GM21825 (cell line): Measurements from ENCODE around the gene PPP2R2D.

Experiments used
- ATAC-seq: cut with Tn5 transposase; IDR thresholded peaks from one replicate; pipeline ENCODE4 v1.9.1; 2021; ENCODE audit warnings: mild to moderate bottlenecking, moderate library complexity; ENCODE audit not compliant: unreplicated experiment

PPP2R2D gene

DNA sequence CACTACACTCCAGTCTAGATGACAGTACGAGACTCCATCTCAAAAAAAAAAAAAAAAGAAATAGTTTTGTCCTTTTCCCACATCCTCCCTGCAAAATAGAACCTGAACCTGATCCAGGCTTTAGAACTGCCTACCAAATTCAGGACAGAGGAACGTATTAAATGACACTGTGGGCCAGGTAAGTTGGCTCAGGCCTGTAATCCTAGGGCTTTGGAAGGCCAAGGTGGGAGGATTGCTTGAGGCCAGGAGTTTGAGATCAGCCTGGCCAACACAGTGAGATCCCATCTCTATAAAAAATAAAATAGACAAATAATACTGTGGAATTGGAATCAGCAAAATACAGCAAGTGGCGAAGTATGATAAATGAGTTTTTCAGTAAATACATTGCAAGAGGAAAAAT, 90.9 kb downstream of the PPP2R2D start:
- ATAC-seq = no peak

DNA sequence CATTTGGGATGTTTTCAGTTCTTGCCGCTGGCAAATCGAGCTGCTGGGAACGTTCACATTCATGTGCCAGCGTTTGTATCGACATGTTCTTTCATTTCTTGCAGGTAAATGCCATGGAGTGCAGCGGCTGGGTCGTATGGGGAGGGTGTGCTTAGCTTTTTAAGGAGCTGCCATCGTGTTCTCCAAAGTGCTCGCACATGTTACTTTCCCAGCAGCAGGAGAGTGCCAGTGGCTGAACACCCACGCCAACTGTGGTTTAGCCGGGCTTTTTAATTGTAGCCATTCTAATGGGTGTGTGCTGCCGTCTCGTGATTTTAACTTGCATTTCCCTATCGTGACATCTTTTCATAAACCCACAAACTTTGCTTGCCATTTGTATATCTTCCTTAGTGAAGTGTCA, 92.5 kb downstream of the PPP2R2D start:
- ATAC-seq = no peak

DNA sequence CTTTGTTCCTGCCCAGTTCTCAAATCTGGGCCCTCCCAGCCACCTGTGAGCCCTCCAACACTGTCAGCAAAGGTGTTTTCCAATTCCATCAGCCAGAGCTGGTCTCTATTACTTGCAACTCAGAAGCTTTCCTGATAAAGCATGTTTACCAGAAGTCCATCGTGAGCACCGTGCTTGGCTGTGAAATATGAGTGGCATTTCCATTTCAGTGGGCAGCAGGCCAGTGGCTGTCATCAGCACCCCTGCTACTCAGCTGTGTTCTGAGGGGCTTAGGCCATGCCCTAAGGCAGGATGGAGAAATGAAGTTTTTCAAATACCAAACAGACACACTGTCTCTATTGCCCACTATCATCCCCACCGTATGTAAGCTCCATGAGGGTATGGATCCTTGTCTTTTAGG, 93.6 kb downstream of the PPP2R2D start:
- ATAC-seq = no peak

DNA sequence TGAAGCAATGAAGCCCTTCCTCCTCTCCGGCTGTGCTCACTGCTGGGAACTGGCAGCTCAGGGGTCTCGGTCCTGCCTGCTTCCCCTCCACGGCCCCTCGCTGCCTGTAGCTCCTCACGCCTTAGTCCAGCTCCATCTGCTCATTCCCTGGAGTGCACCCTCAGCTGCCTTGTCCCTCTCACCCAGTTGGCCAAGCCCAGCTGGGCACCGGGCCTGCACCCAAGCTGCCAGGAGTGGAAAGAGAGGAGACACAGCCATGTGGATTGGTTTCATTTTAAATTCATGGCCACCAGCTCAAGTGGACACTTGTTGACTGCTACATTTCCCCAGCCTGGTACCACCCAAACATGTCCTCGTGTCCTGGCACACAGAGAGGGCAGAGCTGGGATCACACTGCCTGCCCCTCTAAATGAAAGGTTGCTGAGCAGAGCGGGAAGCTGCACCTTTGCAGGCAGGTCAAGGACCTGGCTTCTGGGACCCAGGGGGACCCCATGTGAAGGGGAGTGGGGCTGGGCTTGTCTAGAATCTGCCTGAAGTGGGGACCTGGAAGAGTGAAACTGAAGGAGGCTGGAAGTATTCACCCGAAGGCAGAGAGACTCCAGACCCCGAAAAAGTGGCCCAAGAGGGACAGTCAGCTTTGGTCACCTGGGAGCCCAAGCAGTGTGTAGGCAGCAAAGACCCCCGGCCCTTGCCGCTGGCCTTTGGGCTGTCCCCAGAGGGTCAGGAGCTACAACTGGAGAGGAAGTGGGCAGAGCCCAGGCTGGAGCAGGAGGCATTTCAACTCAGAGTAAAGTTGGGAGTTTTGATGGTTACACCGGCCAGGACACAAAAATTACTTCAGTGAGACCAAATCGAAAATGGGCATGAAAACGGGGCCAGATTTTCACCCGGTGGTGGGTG, 95.9 kb downstream of the PPP2R2D start:
- no peak for ATAC-seq

DNA sequence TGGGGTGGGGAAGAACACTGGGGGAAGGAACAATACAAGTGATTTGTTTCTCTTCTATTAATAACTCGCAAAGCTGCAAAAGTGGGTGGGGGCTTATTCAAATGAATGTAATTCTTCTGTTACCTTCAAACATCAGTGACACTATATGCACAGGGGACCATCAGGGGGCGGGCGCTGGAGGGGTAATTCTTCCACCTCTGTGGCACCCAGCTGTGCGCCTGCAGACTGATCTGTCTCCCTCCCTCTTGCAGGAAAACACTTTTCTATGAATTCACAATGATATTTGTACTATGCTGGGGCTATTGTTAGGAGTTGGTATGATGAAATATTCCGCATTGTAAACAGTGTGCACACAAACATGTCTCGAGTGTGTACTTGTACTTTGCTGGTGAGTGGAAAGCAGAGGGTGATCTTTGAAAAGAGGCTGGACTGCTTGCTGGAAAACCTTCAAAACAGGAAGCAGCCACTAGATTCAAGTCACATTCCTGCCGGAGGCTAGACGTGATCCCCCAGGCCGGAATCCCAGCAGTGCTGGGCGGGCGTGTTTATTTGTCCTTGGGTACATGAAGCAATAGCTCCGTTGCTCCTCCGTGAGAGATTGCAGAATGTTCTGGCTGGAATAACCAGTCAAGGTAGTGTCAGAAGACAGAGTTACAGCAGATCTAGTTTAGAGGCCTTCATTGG, 96.7 kb downstream of the PPP2R2D start:
- ATAC-seq = no peak

DNA sequence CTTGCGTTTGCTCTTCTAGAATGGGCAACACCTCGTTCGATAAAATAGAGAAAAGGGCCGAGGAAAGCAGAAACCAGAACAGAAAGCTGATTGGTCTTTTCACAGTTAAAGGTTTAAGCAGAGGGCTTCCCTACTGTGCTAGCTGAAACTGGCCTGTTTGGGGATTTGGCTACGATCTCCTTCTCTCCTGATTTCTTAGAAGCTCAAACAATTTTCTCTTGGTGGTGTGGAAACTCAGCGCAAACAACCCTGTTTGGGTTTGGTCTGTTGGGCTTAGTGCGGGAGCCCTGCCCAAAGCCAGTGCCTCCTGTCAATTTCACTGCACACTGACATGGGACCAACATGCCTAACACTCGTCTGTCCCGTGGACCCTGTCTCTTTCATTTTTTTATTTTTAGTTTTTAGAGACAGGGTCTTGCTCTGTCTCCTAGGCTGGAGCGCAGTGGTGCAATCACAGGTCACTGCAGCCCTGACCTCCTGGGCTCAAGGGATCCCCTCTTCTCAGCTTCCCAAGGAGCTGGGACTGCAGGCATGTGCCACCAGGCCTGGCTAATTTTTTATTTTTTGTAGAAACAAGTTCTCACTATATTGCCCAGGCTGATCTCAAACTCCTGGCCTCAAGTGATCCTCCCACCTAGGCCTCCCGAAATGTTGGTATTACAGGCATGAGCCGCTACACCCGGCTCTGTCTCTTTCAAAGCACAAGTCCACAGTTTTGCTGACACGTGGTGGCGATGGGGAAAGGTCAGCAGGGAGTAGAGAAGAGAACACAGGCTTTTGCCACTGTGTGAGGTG, 97.4 kb downstream of the PPP2R2D start:
- no peak for ATAC-seq

DNA sequence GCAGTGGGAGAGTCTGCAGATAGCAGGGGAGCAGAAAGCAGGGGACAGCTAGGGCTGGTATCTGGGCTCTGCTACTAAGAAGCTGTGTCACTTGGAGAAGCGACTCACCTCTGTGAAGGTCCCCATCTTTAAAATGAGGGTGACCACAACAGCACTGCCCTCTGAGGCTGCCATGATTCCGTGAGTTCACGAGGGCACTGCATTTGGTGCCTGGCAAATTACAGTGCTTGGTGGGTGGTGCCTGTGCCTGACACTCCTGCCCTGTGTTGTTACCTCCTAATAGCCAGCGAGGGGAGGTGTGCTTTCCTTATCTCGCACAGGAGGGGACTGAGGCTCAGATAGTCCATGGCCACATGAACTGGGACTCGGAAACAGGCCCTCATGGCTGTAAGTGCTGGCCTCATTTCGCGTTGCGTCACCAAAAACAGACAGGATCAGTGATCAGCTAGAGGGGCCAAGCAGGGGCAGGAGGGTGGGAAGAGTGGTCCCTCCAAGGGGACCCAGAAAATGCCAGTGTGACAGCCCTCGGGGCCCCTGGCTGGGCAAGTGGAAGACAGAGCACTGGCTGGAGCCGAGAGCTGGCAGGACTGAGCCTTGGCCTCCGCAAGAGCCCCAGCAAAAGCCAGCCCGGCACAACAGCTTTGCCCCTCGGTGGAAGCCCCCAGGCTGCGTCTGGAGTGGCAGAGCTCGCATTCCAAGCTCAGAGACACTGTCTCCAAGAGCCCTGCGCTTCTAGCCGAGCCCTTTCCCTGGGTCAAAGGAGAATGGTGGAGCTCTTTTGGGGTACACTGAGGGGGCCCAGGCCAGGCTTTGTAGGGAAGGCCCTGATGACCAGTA, 98.3 kb downstream of the PPP2R2D start:
- no peak for ATAC-seq

DNA sequence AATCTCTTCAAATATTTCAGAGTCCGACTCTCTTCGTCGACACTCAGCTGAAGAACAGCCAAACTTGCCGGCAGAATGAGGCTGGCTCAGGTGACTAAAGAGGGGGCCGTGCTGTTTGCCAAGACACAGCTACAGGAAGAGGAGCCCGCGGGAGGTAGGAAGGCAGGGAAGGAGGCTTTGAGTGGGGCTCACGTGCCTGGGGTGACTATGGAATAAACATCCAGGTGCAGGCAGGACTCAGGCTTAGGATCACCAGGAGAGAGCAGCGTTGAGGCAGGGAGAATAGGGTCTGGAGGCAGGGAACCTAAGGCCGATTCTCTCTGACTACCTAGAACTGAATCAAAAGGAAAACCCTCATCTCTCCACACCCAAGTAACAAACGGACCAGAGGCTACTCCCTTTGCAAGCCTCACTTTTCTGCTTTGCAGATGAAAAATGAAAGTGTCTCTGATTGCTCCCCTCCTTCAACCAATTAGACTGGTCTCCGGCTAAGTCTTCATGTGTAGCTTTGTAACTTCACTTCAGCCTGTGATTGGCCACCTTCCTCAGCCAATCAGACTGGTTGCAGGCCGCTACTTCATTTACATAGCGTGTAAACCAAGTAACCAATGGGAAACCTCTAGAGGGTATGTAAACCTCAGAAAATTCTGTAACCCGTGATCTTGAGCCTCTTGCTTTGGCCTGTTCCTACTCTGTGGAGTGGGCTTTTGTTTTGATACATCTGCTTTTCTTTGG, 100.6 kb downstream of the PPP2R2D start:
- no peak for ATAC-seq

DNA sequence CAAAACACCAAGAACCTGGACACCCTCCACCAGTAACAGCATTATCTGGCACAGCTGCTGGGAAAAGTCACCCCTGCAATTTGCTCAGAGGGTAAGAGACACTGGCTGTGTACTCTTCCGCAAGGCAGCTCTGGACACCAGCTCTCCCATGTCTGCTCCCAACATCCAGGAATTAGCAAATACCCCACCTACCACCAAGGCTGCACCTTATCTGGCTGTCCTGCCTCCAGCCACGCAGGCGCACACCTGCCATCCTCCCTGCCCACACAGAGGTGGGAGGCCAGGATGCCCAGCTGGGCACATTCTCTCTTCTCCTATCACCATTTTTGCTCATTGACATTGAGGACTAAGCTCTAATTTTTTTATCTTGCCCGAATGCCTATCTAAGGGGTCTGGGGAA, 101.2 kb downstream of the PPP2R2D start:
- no peak for ATAC-seq

DNA sequence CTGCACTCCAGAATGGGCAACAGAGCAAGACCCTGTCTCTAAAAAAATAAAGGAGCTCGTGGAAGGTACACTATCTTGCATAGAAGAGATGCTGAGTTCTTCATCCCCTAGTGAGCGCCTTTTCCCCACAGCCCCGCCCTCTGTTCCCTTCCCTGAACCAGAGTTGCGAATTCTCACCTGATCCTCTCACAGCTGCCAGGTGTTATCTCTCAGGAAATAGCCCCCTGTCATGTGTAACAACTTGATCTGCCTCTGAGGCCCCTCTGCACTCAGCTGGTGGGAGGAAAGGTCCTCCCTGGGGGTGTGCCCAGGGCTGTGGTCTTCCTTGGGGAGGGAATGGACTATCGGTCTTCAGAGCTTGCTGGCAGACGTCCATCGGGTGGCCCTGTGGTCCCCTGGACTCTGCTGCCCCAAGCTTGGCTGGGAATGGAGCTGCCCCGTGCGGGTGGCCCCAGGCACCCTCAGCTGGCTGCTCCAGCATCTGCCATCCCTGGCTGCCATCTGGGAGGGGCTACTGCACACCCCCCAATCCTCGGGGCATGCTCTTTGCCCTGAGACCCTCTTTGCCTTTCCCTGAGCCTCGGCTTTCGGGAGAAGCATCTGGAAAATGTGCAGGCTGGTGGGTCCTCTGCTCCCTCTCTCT, 102.6 kb downstream of the PPP2R2D start:
- no peak for ATAC-seq

DNA sequence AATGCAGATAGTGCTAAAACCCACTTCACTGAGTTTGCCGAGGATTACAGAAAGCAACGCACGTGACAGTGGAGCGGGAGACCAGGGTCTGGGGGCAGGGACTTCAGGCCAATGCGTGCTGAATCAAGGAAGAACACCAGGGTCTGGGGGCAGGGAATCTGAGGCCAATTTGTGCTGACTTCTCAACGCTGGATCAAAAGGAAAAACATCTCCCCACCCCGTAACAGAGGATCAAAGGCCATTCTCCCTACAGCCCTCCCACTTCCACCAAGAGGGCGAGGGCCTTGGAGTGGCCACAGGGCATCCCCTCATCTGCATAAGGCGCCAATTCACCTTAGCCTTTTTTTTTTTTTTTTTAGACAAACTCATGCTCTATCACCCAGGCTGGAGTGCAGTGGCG, 103.2 kb downstream of the PPP2R2D start:
- ATAC-seq = no peak

DNA sequence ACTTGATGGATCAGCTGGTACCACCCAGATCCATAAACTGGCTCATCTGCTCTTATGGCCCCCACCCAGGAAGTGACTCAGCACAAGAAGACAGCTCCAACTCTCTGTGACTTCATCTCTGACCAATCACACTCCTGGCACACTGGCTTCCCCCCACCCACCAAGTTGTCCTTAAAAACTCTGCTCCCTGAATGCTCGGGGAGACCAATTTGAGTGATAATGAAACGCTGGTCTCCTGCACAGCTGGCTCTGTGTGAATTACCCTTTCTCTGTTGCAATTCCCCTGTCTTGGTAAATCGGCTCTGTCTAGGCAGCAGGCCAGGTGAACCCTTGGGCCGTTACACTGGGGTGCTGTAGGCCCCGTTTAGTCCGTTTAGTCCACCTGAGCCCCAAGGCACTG, 104.3 kb downstream of the PPP2R2D start:
- no peak for ATAC-seq

DNA sequence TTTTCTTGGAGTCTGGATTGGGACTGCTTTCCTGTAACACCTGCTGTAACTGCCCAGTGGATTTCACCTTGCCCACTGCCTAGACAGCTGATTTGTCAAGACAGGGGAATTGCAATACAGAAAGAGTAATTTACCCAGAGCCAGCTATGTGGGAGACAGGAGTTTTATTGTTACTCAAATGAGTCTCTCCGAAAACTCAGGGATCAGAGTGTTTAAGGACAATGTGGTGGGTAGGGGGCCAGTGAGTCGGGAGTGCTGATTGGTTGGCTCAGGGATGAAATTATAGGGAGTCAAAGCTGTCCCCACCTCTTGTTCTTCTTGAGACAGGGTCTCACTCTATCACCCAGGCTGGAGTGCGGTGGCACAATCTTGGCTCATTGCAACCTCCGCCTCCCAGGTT, 106.2 kb downstream of the PPP2R2D start:
- no peak for ATAC-seq

DNA sequence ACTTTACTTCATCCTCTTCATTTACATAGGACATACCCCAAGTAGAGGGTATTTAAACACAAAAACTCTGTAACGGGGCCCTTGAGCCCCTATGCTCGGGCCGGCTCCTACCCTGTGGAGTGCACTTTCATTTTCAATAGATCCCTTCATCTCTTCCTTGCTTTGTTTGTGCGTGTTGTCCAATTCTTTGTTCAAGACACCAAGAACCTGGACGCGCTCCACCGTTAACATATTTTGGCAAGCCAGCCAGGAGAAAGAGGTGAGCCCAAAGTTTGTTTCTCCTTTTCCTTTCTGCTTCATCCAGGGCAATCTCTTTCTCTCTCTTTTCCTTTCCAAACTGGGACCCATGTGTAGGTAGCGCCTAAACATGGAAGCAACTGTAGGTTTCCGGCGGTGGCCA, 106.9 kb downstream of the PPP2R2D start:
- ATAC-seq = no peak
